SK-N-SH (cell line): ENCODE measurements around the gene TNFRSF14. TPM values are rescaled to one million over a fixed set of nuclear protein-coding genes. Genes with fewer than 3 reads are reported as not detected.

Source experiments
- CTCF ChIA-PET: fragments of 300-600, 350-600 bp; formaldehyde crosslinking; extraction: SDS; loops from one replicate; lab custom pipeline; 2021; lab: Yijun Ruan, JAX
- POLR2A ChIA-PET: fragments of 350-600 bp; sonication (Branson Sonifier 250); formaldehyde crosslinking; extraction: SDS; loops from one replicate; lab custom pipeline; 2020; ENCODE audit warnings: antibody characterized with exemption, inconsistent platforms; lab: Yijun Ruan, JAX
- DNase-seq: peaks from one replicate; pipeline ENCODE4 v3.0.0; 2012
- H2AFZ ChIP-seq: fragments of 200-600 bp; sonication (generic); 2 replicates; pipeline ENCODE4 v1.8.1; 2016; ENCODE audit warnings: antibody characterized with exemption, mild to moderate bottlenecking, low read depth
- H3F3A ChIP-seq: fragments of 200-600 bp; sonication (generic); replicated peaks from 2 replicates; pipeline ENCODE3; 2016; ENCODE audit warnings: antibody characterized with exemption, mild to moderate bottlenecking; ENCODE audit not compliant: insufficient read depth
- H3K27ac ChIP-seq, 2 experiments: fragments of 200-500 bp in 1 of 2; fragments of 200-600 bp in 1 of 2; sonication (Bioruptor generic) in 1 of 2; sonication (generic), shearing (Covaris generic) in 1 of 2; 2 replicates each; pipeline versions ENCODE4 v1.5.1 to v1.6.1; 2014 to 2016; ENCODE audit warnings: low read depth in 2 of 2, inconsistent platforms in 1 of 2, low read length in 1 of 2, mild to moderate bottlenecking in 1 of 2, mixed read lengths in 1 of 2
- H3K27me3 ChIP-seq: fragments of 200-600 bp; sonication (generic), shearing (Covaris generic); 2 replicates; pipeline ENCODE4 v1.6.1; 2016; ENCODE audit warnings: mixed run types; ENCODE audit not compliant: insufficient read depth
- H3K36me3 ChIP-seq, 2 experiments: fragments of 200-500 bp in 1 of 2; fragments of 200-600 bp in 1 of 2; sonication (Bioruptor generic) in 1 of 2; sonication (generic) in 1 of 2; replicated peaks in 1 of 2; 2 replicates each; pipeline versions ENCODE3 to v1.5.1; 2014 to 2016; ENCODE audit warnings: low read length in 1 of 2, mild to moderate bottlenecking in 1 of 2; ENCODE audit not compliant: insufficient read depth in 2 of 2, control insufficient read depth in 1 of 2
- H3K4me1 ChIP-seq, 2 experiments: fragments of 200-500 bp in 1 of 2; fragments of 200-600 bp in 1 of 2; sonication (Bioruptor generic) in 1 of 2; sonication (generic), shearing (Covaris generic) in 1 of 2; 2 replicates each; pipeline versions ENCODE4 v1.5.1 to v1.6.1; 2014 to 2016; ENCODE audit warnings: low read depth in 1 of 2, low read length in 1 of 2, mixed run types in 1 of 2; ENCODE audit not compliant: insufficient read depth in 2 of 2, control insufficient read depth in 1 of 2
- H3K4me2 ChIP-seq: fragments of 200-600 bp; sonication (generic), shearing (Covaris generic); 2 replicates; pipeline ENCODE4 v1.6.1; 2017; ENCODE audit warnings: mixed run types
- H3K4me3 ChIP-seq, 2 experiments: fragments of 200-500 bp in 1 of 2; fragments of 200-600 bp in 1 of 2; sonication (Bioruptor generic) in 1 of 2; sonication (generic), shearing (Covaris generic) in 1 of 2; 2 replicates each; pipeline versions ENCODE4 v1.5.1 to v1.8.1; 2014 to 2016; ENCODE audit warnings: low read depth in 2 of 2, inconsistent platforms in 1 of 2, low read length in 1 of 2, mild to moderate bottlenecking in 1 of 2, mixed read lengths in 1 of 2, moderate library complexity in 1 of 2
- H3K79me2 ChIP-seq: fragments of 200-600 bp; sonication (generic); 2 replicates; pipeline ENCODE4 v1.8.1; 2017; ENCODE audit warnings: mild to moderate bottlenecking; ENCODE audit not compliant: insufficient read depth
- H3K9ac ChIP-seq: fragments of 200-600 bp; sonication (generic); 2 replicates; pipeline ENCODE4 v1.6.1; 2017; ENCODE audit warnings: mixed run types
- H3K9me2 ChIP-seq: fragments of 200-600 bp; sonication (generic); 2 replicates; pipeline ENCODE4 v1.6.1; 2017; ENCODE audit warnings: mixed run types
- H3K9me3 ChIP-seq: fragments of 200-600 bp; sonication (generic); 2 replicates; pipeline ENCODE4 v1.6.1; 2017; ENCODE audit warnings: mixed run types, mild to moderate bottlenecking, moderate library complexity
- H4K20me1 ChIP-seq: fragments of 200-600 bp; sonication (generic); 2 replicates; pipeline ENCODE4 v1.6.1; 2017; ENCODE audit warnings: mild to moderate bottlenecking, mixed run types; ENCODE audit not compliant: insufficient read depth
- CHD2 ChIP-seq: fragments of 150-350 bp; IDR thresholded peaks from 2 replicates; pipeline ENCODE4 v1.6.1; 2018; ENCODE audit warnings: low read length; ENCODE audit not compliant: partially characterized antibody
- FOSL2 ChIP-seq: IDR thresholded peaks from 2 replicates; pipeline ENCODE4 v1.4.0; 2012; ENCODE audit warnings: low read depth, mild to moderate bottlenecking, moderate library complexity, borderline replicate concordance
- FOXJ3 ChIP-seq: sonication (generic); formaldehyde crosslinking; IDR thresholded peaks from 2 replicates; pipeline ENCODE4 v1.5.1; 2020; ENCODE audit warnings: mild to moderate bottlenecking, missing genetic modification reagents
- MEF2A ChIP-seq: IDR thresholded peaks from 2 replicates; pipeline ENCODE4 v1.4.0; 2012; ENCODE audit warnings: low read depth, borderline replicate concordance
- POLR2AphosphoS5 ChIP-seq: IDR thresholded peaks from 2 replicates; pipeline ENCODE4 v1.6.1; 2012; ENCODE audit warnings: low read depth, low read length
- RCOR1 ChIP-seq: fragments of 150-350 bp; IDR thresholded peaks from 2 replicates; pipeline ENCODE4 v1.6.1; 2017; ENCODE audit warnings: antibody characterized with exemption, low read length
- RXRA ChIP-seq: IDR thresholded peaks from 2 replicates; pipeline ENCODE4 v1.4.0; 2012; ENCODE audit warnings: low read depth, mild to moderate bottlenecking, borderline replicate concordance
- SIN3A ChIP-seq: IDR thresholded peaks from 2 replicates; pipeline ENCODE4 v1.6.1; 2012; ENCODE audit warnings: low read depth, mild to moderate bottlenecking, low read length, moderate library complexity, borderline replicate concordance
- SMC3 ChIP-seq: IDR thresholded peaks from 2 replicates; pipeline ENCODE4 v1.6.1; 2012; ENCODE audit warnings: low read depth, low read length, improper control_type of control experiment
- WGBS: methylation state at CpG from one replicate; pipeline ENCODE4 v1.1.6; 2017; ENCODE audit warnings: low lambda C conversion rate; 5-methylcytosine and 5-hydroxymethylcytosine counted together
- polyA plus RNA-seq, 3 experiments: library from polyadenylated mRNA; depleted of rRNA; stranded (reverse); fragments of >200 nt; gene quantifications; 2 replicates each; pipeline ENCODE4 v1.2.3, GENCODE V29; 2012
- TF ChIP-seq, protein P1 (sequence below): fragments of 200-600 bp; sonication (generic); IDR thresholded peaks from 2 replicates; pipeline ENCODE4 v1.6.1; 2017; ENCODE audit warnings: antibody characterized with exemption, mild to moderate bottlenecking, moderate library complexity
- TF ChIP-seq, protein P2 (sequence below): fragments of 150-350 bp; IDR thresholded peaks from 2 replicates; pipeline ENCODE4 v1.6.1; 2017; ENCODE audit warnings: antibody characterized with exemption, low read length, low read depth, borderline replicate concordance
- TF ChIP-seq, protein P3 (sequence below): fragments of 150-350 bp; IDR thresholded peaks from 2 replicates; pipeline ENCODE4 v1.6.1; 2016; ENCODE audit warnings: mild to moderate bottlenecking, low read depth, low read length

TNFRSF14 gene
- polyA plus RNA-seq, 1 of the 3 experiments (the other 2 are of a cell fraction): 0.28 TPM

DNA sequence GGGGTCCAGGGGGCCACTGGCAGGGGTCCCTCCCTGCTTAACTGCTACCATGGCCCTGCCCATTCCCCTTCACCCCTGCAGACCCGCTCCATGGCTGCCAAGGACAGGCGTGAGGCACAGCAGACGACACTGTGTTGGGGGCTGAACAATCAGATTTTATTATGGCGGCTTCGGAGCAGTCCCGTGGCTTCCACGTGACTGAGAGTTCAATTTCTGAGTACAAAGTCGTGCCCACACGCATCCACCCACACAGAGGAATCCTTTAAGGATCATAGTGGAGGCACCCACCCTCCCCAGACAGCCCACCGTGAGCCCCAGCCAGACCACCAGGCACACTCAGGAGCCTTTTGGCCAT, 27.6 kb upstream of the TNFRSF14 start:
- H3K4me1 ChIP-seq: peaks cover 0 to 45% of the 10 kb centered on the region in 2 experiments; a peak in 3 of 4 replicates
- DNase-seq: no peak
- peaks cover 24% of the 10 kb centered on the region for H3K79me2 ChIP-seq
- H3K4me3 ChIP-seq: no peak overlapping the region
- POLR2A ChIA-PET: no interaction called here
- no peak overlapping the region for H3K4me2 ChIP-seq
- no peaks in the 10 kb centered on the region for H3K36me3 ChIP-seq
- 54% methylated on average over 2 of the region's 10 CpGs for WGBS
- no peaks in the 10 kb centered on the region for H3K9me2 ChIP-seq
- H3K9me3 ChIP-seq: no peaks in the 10 kb centered on the region
- no peak overlapping the region for H3K9ac ChIP-seq
- no peaks in the 10 kb centered on the region for H3F3A ChIP-seq
- H2AFZ ChIP-seq: no peak overlapping the region
- peaks cover 24% of the 10 kb centered on the region for H4K20me1 ChIP-seq
- H3K27me3 ChIP-seq: peaks cover 6% of the 10 kb centered on the region; the same call in 1 of the 2 replicates
- TF ChIP-seq FOXJ3 (no peak), CHD2 (no peak), SIN3A (no peak), FOSL2 (no peak), SMC3 (no peak), RCOR1 (no peak), POLR2AphosphoS5 (no peak), RXRA (no peak), MEF2A (no peak)
- TF ChIP-seq, protein P1, sequence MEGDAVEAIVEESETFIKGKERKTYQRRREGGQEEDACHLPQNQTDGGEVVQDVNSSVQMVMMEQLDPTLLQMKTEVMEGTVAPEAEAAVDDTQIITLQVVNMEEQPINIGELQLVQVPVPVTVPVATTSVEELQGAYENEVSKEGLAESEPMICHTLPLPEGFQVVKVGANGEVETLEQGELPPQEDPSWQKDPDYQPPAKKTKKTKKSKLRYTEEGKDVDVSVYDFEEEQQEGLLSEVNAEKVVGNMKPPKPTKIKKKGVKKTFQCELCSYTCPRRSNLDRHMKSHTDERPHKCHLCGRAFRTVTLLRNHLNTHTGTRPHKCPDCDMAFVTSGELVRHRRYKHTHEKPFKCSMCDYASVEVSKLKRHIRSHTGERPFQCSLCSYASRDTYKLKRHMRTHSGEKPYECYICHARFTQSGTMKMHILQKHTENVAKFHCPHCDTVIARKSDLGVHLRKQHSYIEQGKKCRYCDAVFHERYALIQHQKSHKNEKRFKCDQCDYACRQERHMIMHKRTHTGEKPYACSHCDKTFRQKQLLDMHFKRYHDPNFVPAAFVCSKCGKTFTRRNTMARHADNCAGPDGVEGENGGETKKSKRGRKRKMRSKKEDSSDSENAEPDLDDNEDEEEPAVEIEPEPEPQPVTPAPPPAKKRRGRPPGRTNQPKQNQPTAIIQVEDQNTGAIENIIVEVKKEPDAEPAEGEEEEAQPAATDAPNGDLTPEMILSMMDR: no peak
- TF ChIP-seq, protein P2, sequence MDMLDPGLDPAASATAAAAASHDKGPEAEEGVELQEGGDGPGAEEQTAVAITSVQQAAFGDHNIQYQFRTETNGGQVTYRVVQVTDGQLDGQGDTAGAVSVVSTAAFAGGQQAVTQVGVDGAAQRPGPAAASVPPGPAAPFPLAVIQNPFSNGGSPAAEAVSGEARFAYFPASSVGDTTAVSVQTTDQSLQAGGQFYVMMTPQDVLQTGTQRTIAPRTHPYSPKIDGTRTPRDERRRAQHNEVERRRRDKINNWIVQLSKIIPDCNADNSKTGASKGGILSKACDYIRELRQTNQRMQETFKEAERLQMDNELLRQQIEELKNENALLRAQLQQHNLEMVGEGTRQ: no peak
- TF ChIP-seq, protein P3, sequence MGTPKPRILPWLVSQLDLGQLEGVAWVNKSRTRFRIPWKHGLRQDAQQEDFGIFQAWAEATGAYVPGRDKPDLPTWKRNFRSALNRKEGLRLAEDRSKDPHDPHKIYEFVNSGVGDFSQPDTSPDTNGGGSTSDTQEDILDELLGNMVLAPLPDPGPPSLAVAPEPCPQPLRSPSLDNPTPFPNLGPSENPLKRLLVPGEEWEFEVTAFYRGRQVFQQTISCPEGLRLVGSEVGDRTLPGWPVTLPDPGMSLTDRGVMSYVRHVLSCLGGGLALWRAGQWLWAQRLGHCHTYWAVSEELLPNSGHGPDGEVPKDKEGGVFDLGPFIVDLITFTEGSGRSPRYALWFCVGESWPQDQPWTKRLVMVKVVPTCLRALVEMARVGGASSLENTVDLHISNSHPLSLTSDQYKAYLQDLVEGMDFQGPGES: no peak
- CTCF ChIA-PET: interaction anchor here (1.2 to 7.7 kb wide), 3 partner anchors 16 to 47 kb away, joined by 3 to 35 read pairs (median 9); no protein-coding TSS in a partner anchor
- no peak overlapping the region for H3K27ac ChIP-seq
